ENCODE results near the gene CD226.
"Not testable (repeated sequence)": the region's sequence is repeated elsewhere in the genome, so short reads cannot be mapped to it uniquely, and the experiment has no call there.

Gene CD226

GRCh38 chr18:69876490-69876889 lies 71.2 kb downstream of the CD226 start:
- no peak for DNase-seq (ENCODE audit: low spot score)
- in situ Hi-C loops (cut with MboI; ENCODE audit: low sequenced_read_pairs, unreplicated experiment): no loop called here
- no peak for TF ChIP-seq CTCF (IDR thresholded peaks at IDR 0.05; ENCODE audit: borderline replicate concordance, control extremely low read depth, extremely low read depth, insufficient read depth, missing control alignments)

- no peak for TF ChIP-seq CTCF (IDR thresholded peaks at IDR 0.05; ENCODE audit: borderline replicate concordance, control extremely low read depth, extremely low read depth, insufficient read depth, missing control alignments)
- in situ Hi-C loops (cut with MboI; ENCODE audit: low sequenced_read_pairs, unreplicated experiment): no loop called here
- DNase-seq (ENCODE audit: low spot score): no peak
Measured at GRCh38 chr18:69874058-69874457, 73.6 kb downstream of the CD226 start.

GRCh38 chr18:69872661-69873060 lies 75.0 kb downstream of the CD226 start:
- in situ Hi-C loops (cut with MboI; ENCODE audit: low sequenced_read_pairs, unreplicated experiment): no loop called here
- DNase-seq (ENCODE audit: low spot score): no peak
- no peak for TF ChIP-seq CTCF (IDR thresholded peaks at IDR 0.05; ENCODE audit: borderline replicate concordance, control extremely low read depth, extremely low read depth, insufficient read depth, missing control alignments)

GRCh38 chr18:69871363-69871762 lies 76.3 kb downstream of the CD226 start:
- no peak for TF ChIP-seq CTCF (IDR thresholded peaks at IDR 0.05; ENCODE audit: borderline replicate concordance, control extremely low read depth, extremely low read depth, insufficient read depth, missing control alignments)
- DNase-seq (ENCODE audit: low spot score): no peak
- in situ Hi-C loops (cut with MboI; ENCODE audit: low sequenced_read_pairs, unreplicated experiment): no loop called here

GRCh38 chr18:69870736-69871135 lies 76.9 kb downstream of the CD226 start:
- TF ChIP-seq CTCF (IDR thresholded peaks at IDR 0.05; ENCODE audit: borderline replicate concordance, control extremely low read depth, extremely low read depth, insufficient read depth, missing control alignments): no peak
- no peak for DNase-seq (ENCODE audit: low spot score)
- in situ Hi-C loops (cut with MboI; ENCODE audit: low sequenced_read_pairs, unreplicated experiment): no loop called here

- no peak for DNase-seq (ENCODE audit: low spot score)
- in situ Hi-C loops (cut with MboI; ENCODE audit: low sequenced_read_pairs, unreplicated experiment): no loop called here
- no peak for TF ChIP-seq CTCF (IDR thresholded peaks at IDR 0.05; ENCODE audit: borderline replicate concordance, control extremely low read depth, extremely low read depth, insufficient read depth, missing control alignments)
Measured at GRCh38 chr18:69866212-69866611, 81.5 kb downstream of the CD226 start.

GRCh38 chr18:69865776-69866175 lies 81.9 kb downstream of the CD226 start:
- in situ Hi-C loops (cut with MboI; ENCODE audit: low sequenced_read_pairs, unreplicated experiment): no loop called here
- no peak for DNase-seq (ENCODE audit: low spot score)
- TF ChIP-seq CTCF (IDR thresholded peaks at IDR 0.05; ENCODE audit: borderline replicate concordance, control extremely low read depth, extremely low read depth, insufficient read depth, missing control alignments): no peak

GRCh38 chr18:69864802-69865201 lies 82.9 kb downstream of the CD226 start:
- DNase-seq (ENCODE audit: low spot score): peak; percentile 34
- in situ Hi-C loops (cut with MboI; ENCODE audit: low sequenced_read_pairs, unreplicated experiment): not testable (repeated sequence)
